WERI-Rb-1 (cell line): Measurements from ENCODE around the gene CYP2A6.

Experiments
- DNase-seq: peaks from one replicate; pipeline ENCODE4 v3.0.0-alpha.2; 2020
- H3K27ac ChIP-seq: fragments of 250-450 bp; sonication (Bioruptor Pico); 2 replicates; pipeline ENCODE4 v1.5.1; 2020; ENCODE audit warnings: mild to moderate bottlenecking, moderate library complexity
- H3K27me3 ChIP-seq: fragments of 250-450 bp; sonication (Bioruptor Pico); 2 replicates; pipeline ENCODE4 v1.5.1; 2021; ENCODE audit warnings: mild to moderate bottlenecking, low read depth, moderate library complexity; ENCODE audit not compliant: insufficient read depth, severe bottlenecking
- H3K36me3 ChIP-seq: fragments of 250-450 bp; sonication (Bioruptor Pico); 2 replicates; pipeline ENCODE4 v1.5.1; 2020; ENCODE audit warnings: mild to moderate bottlenecking, moderate library complexity
- H3K4me3 ChIP-seq: 2 replicates; pipeline ENCODE4 v1.5.1; 2011; ENCODE audit warnings: low read depth, mild to moderate bottlenecking, control low read depth, low read length
- H3K9me3 ChIP-seq: fragments of 250-450 bp; sonication (Bioruptor Pico); 2 replicates; pipeline ENCODE4 v1.5.1; 2021; ENCODE audit warnings: mild to moderate bottlenecking, moderate library complexity; ENCODE audit not compliant: severe bottlenecking
- CTCF ChIP-seq: IDR thresholded peaks from 2 replicates; pipeline ENCODE4 v1.5.1; 2011; ENCODE audit warnings: low read depth, mild to moderate bottlenecking, control low read depth, inconsistent platforms, low read length

CYP2A6 gene

GRCh38 chr19:40803170-40803856, 46.9 kb downstream of the CYP2A6 start:
- Histone ChIP-seq H3K36me3 (peaks cover 79% of the 10 kb centered on the region), H3K9me3 (no peaks in the 10 kb centered on the region), H3K27me3 (no peaks in the 10 kb centered on the region), H3K4me3 (peak overlapping the region; percentile 3; the same call in 1 of the 2 replicates), H3K27ac (peak overlapping the region; percentile 71)
- no peak for TF ChIP-seq CTCF
- no peak for DNase-seq

- peak; percentile 50 for DNase-seq
- Histone ChIP-seq H3K27ac (peak overlapping the region; percentile 71), H3K36me3 (peaks cover 71% of the 10 kb centered on the region), H3K27me3 (no peaks in the 10 kb centered on the region), H3K9me3 (no peaks in the 10 kb centered on the region), H3K4me3 (no peak overlapping the region)
- TF ChIP-seq CTCF: no peak
Observed at GRCh38 chr19:40802300-40803169, 47.7 kb downstream of the CYP2A6 start.

- no peak overlapping the region for H3K4me3 ChIP-seq
- no peaks in the 10 kb centered on the region for H3K27me3 ChIP-seq
- no peaks in the 10 kb centered on the region for H3K9me3 ChIP-seq
- no peak overlapping the region for H3K27ac ChIP-seq
- DNase-seq: no peak
- H3K36me3 ChIP-seq: peaks cover 62% of the 10 kb centered on the region
- TF ChIP-seq CTCF: no peak
Observed at GRCh38 chr19:40801426-40802299, 48.6 kb downstream of the CYP2A6 start.

- H3K4me3 ChIP-seq: no peak overlapping the region
- H3K27me3 ChIP-seq: no peaks in the 10 kb centered on the region
- no peak for TF ChIP-seq CTCF
- H3K36me3 ChIP-seq: peaks cover 56% of the 10 kb centered on the region
- H3K9me3 ChIP-seq: no peaks in the 10 kb centered on the region
- no peak overlapping the region for H3K27ac ChIP-seq
- no peak for DNase-seq
Observed at GRCh38 chr19:40800997-40801377, 49.3 kb downstream of the CYP2A6 start.

- DNase-seq: no peak
- Histone ChIP-seq H3K36me3 (peaks cover 50% of the 10 kb centered on the region), H3K9me3 (no peaks in the 10 kb centered on the region), H3K27me3 (no peaks in the 10 kb centered on the region), H3K27ac (peak overlapping the region; percentile 91), H3K4me3 (peak overlapping the region; percentile 94)
- TF ChIP-seq CTCF: no peak
Observed at GRCh38 chr19:40800339-40800996, 49.8 kb downstream of the CYP2A6 start.
